ENCODE results near the gene CHST7.

Gene CHST7

GRCh38 chrX:46637938-46638337, 64.4 kb downstream of the CHST7 start:
- DNase-seq (ENCODE audit: low spot score): peak; percentile 23
- TF ChIP-seq CTCF (conservative IDR thresholded peaks at IDR 0.05; ENCODE audit: low read depth): no peak
- ChIA-PET CTCF (interaction anchor here (0.6 to 0.7 kb wide), 2 partner anchors 894 to 1562 kb away, joined by 3 read pairs; no protein-coding TSS in a partner anchor), POLR2A (ENCODE audit: low non-redundant PET) (no interaction called here)
- H3K27ac ChIP-seq: no peak overlapping the region

GRCh38 chrX:46642145-46642544, 68.6 kb downstream of the CHST7 start:
- ChIA-PET CTCF (interaction anchor here (0.6 to 0.7 kb wide), 2 partner anchors 43 to 452 kb away, joined by 3 to 4 read pairs; no protein-coding TSS in a partner anchor), POLR2A (ENCODE audit: low non-redundant PET) (no interaction called here)
- DNase-seq (ENCODE audit: low spot score): peak; percentile 15
- H3K27ac ChIP-seq: no peak overlapping the region
- peak; percentile 24; the same call in 1 of the 2 replicates for TF ChIP-seq CTCF (conservative IDR thresholded peaks at IDR 0.05; ENCODE audit: low read depth)

GRCh38 chrX:46643636-46644035, 70.1 kb downstream of the CHST7 start:
- no peak overlapping the region for H3K27ac ChIP-seq
- TF ChIP-seq CTCF (conservative IDR thresholded peaks at IDR 0.05; ENCODE audit: low read depth): no peak
- ChIA-PET CTCF (interaction anchor here (0.6 kb wide), 1 partner anchor 10 kb away, joined by 3 read pairs; no protein-coding TSS in a partner anchor), POLR2A (ENCODE audit: low non-redundant PET) (no interaction called here)
- no peak for DNase-seq (ENCODE audit: low spot score)

- H3K27ac ChIP-seq: no peak overlapping the region
- no peak for DNase-seq (ENCODE audit: low spot score)
- POLR2A ChIA-PET (ENCODE audit: low non-redundant PET): no interaction called here
- TF ChIP-seq CTCF (conservative IDR thresholded peaks at IDR 0.05; ENCODE audit: low read depth): no peak
- CTCF ChIA-PET: no interaction called here
Measured at GRCh38 chrX:46645614-46646013, 72.0 kb downstream of the CHST7 start.

- H3K27ac ChIP-seq: no peak overlapping the region
- ChIA-PET CTCF (interaction anchor here (0.6 kb wide), 1 partner anchor 73 kb away, joined by 3 read pairs; no protein-coding TSS in a partner anchor), POLR2A (ENCODE audit: low non-redundant PET) (no interaction called here)
- DNase-seq (ENCODE audit: low spot score): no peak
- TF ChIP-seq CTCF (conservative IDR thresholded peaks at IDR 0.05; ENCODE audit: low read depth): no peak
Measured at GRCh38 chrX:46647251-46647650, 73.7 kb downstream of the CHST7 start.

All from RWPE1 (cell line).